ENCODE results near the gene PCSK6.
"Not testable (repeated sequence)": the region's sequence is repeated elsewhere in the genome, so short reads cannot be mapped to it uniquely, and the experiment has no call there.

The PCSK6 gene

GRCh38 chr15:101481917-101482525 is 7.5 kb downstream of the PCSK6 start:
- DNase-seq: no peak

GRCh38 chr15:101481381-101481705 is 8.2 kb downstream of the PCSK6 start:
- DNase-seq: no peak

DNA sequence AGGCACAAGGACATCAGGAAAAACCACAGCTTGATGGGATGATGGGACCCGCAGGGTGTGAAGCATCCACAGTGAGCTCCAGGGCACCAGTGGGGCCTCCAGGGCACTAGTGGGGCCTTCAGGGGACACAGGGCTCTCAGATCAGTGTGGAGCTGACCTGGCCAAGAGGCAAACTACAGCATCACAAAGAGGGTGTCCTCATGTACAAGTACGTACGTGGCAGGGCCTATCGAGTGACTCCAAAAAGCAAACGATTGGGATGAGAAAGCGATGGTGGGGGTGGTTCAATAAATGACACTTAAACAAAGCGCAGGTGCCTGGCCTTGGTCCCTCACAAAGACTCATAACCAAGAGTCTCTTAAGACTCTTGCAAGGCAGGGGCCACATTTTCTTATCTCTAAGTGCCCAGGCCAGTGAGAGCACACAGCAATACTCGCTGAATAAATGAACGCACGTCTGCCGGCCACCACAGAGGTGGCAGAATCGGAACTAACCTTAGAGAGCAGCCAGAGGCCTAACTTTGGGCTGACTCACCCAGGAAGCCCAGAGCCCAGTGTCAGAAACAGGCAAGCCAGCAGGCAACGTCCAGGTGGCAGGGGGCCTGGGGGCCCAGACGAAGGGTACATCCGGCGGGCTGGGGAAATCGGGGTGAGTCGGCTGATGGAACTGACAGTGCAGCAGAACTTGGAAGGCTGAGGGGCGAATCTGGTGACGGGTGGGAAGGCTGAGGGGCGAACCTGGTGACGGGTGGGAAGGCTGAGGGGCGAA is 8.7 kb downstream of the PCSK6 start:
- no peak for DNase-seq

- no peak for DNase-seq
Measured at GRCh38 chr15:101479851-101480612, 9.5 kb downstream of the PCSK6 start.

- DNase-seq: no peak
Measured at GRCh38 chr15:101479342-101479845, 10.1 kb downstream of the PCSK6 start.

GRCh38 chr15:101478701-101479341 is 10.7 kb downstream of the PCSK6 start:
- DNase-seq: no peak

DNA sequence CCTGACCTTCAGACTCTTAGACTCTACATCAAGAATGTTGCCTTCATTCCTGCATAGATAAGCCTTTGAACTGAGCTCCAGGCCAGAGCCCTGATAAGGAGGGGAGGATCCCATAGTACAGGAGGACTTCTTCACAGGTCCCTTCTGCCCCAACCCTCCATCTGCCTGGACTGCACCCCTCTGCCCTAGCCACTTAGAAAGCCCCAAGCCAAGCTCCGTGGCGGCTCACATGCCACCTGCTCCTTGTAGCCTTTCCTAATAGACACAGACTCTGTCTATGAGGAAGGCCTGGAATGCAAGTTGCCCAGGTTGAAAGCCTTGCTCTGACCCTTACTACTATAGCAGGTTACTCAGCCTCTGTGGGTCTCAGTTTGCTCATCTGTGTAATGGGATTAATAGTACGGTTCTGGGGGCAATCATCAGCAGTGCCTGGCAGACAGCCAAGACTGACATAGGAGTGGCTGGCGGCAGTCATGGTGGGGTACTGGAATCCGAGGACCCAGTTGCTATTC is 11.6 kb downstream of the PCSK6 start:
- no peak for DNase-seq

DNA sequence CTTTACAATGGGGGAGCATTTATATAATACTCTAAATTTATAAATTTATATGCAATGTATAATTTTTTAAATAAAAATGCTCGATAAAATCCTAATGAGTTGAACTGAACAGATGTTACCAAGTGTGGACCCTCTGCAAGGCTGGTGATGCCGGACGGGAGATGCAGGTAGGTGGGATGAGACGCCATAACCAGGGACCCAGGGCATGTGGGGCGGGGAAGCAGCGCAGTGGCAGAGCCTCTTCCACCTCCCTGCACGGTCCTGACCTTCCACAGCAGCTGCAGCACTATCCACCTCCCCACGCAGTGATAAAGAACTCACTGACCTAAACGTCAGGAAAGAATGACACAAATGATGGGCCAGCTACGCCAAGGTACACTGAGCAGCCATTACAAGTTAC is 12.8 kb downstream of the PCSK6 start:
- no peak for DNase-seq

GRCh38 chr15:101474983-101475382 is 14.5 kb downstream of the PCSK6 start:
- no peak for DNase-seq

- no peak for DNase-seq
Measured at GRCh38 chr15:101474233-101474632, 15.3 kb downstream of the PCSK6 start.

DNA sequence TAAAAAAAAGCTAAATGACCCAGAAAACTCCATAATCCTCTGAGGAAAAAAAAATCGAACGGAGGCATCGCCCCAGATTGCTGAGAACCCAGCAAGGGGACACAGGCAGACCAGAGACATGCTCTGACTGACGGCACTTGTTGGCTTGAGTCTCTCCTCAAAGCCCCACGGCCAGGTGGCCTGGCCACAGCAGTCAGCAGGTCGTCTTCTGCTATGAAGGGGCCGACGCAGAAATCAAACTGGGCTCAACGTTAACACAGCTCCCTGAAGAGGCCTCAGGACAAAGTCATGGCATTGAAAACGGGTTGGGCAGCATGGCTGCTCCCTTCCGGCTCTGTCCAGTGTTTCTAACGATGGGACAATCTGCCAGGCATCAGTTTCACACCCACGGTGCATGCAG is 17.5 kb downstream of the PCSK6 start:
- DNase-seq: no peak

GRCh38 chr15:101470548-101471239 is 18.8 kb downstream of the PCSK6 start:
- no peak for DNase-seq

- DNase-seq: no peak
Measured at GRCh38 chr15:101469520-101470288, 19.8 kb downstream of the PCSK6 start.

- no peak for DNase-seq
Measured at GRCh38 chr15:101466188-101466587, 23.3 kb downstream of the PCSK6 start.

- no peak for DNase-seq
Measured at GRCh38 chr15:101464999-101465669, 24.4 kb downstream of the PCSK6 start.

DNA sequence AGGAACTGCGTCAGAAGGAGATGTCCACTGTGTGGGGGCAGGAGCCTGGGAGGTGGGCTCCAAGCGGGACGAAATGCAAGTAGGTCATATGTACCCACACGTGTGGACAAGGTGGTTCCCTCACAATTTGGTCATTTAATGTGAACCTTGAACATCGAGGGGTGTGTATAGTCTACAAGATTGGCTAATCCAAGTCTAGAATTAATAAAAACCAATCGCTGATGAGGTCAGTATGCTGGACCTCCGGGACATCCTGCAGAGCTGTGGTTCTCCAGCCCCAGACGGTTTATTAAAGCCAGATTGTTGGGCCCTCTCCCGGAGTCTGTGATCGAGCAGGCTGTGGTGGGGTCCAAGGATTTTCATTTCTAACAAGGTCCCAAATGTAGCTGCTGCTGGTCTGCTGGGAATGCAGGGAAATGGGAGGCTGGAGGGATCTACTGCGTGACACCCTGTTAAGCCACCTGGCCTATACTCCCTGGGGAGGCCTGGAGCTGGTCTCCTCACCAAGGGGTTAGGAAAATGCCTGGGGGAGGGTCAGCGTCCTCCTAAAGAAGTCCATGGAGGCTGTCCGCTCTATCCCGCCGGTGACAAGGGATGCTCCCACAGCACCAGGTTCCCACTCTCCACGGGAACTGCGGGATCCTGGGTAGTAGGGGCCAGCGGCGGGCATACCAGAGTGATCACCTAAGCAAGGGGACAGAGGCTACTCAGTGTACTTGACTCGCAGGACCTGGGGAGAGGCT is 25.1 kb downstream of the PCSK6 start:
- DNase-seq: no peak

DNA sequence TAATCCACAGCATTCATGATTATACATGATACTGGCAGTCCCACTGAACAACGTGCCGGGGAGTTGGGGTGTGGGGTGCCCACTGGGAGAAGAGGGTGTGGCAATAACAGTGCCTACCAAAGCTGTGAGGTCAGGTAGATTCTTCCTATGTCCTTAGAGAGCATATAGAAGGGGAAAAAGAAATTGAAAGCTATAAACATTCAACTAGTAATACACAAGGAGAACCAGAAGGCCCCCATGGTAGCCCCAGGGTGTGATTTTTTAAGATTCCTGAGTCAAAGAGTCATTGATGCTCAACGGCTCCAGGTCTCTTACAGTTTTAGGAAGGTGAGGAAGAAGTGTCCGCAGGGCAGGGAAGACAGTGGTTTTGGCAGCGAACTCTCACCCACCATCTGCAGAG is 25.8 kb downstream of the PCSK6 start:
- DNase-seq: not testable (repeated sequence)

DNA sequence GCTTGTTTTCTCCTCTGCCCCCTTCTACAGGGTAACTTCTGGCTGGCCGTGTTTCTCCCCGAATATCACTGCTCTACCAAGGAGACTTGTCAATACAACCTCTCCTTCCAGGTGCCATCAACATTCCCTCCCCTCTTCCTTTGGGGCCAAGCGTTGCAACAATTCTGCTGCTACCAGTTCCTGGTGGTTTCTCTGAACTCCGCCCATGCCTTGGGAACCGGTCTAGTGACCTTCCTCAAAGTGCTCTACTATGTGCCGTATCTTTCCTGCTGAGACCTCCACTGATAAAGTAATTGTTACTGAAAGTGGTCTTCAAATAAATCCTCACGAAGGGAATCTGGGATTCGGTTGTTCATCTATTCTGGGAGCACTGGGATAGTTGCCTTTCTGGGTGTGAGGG is 26.2 kb downstream of the PCSK6 start:
- DNase-seq: no peak

- DNase-seq: no peak
Measured at GRCh38 chr15:101461097-101461496, 28.4 kb downstream of the PCSK6 start.

- no peak for DNase-seq
Measured at GRCh38 chr15:101459579-101460300, 29.8 kb downstream of the PCSK6 start.

Measured in SIG-M5 (cell line).